CD4-positive, alpha-beta T cell treated with Interleukin-4 for 1 hour (primary cell): Measurements from ENCODE around the gene TDRD10.
"Not testable (repeated sequence)": the region's sequence is repeated elsewhere in the genome, so short reads cannot be mapped to it uniquely, and the experiment has no call there.

Source experiments
- DNase-seq, 2 donors: peaks; one replicate each; pipeline ENCODE4 v3.0.0-alpha.2; 2020 to 2022

The TDRD10 gene

DNA sequence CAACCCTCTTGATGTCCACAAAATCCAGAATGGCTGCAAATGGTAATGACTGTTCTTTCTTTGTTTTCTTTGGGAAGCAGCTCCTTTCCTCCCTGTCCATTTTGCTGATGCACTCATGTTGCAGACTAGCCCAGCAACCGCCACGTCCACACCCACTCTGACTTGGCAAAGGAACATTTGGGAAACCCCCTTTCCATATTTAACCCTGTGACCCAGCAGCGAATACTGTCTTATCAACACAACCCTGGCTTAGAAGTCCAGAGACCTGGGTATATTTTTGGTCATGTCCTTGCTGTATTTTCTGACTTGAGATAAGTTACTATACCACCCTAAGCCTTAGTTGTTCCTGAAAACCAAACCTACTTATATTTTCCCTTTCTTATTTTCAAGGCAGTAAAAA is 18.3 kb downstream of the TDRD10 start:
- DNase-seq = no peak

GRCh38 chr1:154521695-154522094 is 19.7 kb downstream of the TDRD10 start:
- DNase-seq = no peak

DNA sequence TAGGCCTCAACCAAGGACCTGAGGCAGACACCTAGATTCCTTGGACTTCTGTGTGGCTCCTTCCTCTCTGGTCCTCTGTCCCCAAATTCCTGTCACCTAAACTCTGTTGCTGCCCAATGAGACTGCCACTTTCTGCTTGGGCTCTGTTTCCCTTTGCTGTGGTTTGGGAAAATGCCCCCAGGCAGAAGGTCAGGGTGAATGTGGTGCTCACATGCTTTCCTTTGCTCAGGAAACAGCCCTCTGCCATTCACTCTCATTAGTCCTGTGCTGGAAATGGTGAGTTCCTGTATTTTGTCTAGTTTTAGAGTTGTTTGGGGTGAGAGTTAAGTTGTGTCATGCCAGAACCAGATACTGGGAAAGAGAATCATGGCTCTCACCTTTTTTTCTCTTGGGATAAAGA is 22.9 kb downstream of the TDRD10 start:
- no peak for DNase-seq

- no peak for DNase-seq
Measured at GRCh38 chr1:154527192-154527591, 25.2 kb downstream of the TDRD10 start.

DNA sequence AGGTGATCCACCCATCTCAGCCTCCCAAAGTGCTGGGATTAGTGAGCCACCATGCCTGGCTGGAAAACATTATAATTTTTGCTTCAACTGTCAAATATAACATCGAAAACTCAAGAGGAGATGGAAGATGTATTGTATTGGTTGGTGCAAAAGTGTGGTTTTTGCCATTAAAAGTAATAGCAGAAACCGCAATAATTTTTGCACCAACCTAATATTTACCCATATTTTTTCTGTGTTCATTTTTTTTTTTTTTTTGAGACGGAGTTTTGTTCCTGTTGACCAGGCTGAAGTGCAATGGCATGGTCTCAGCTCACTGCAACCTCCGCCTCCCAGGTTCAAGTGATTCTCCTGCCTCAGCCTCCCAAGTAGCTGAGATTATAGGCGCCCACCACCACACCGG is 27.3 kb downstream of the TDRD10 start:
- no peak for DNase-seq

GRCh38 chr1:154531950-154532349 is 29.9 kb downstream of the TDRD10 start:
- not testable (repeated sequence) for DNase-seq

DNA sequence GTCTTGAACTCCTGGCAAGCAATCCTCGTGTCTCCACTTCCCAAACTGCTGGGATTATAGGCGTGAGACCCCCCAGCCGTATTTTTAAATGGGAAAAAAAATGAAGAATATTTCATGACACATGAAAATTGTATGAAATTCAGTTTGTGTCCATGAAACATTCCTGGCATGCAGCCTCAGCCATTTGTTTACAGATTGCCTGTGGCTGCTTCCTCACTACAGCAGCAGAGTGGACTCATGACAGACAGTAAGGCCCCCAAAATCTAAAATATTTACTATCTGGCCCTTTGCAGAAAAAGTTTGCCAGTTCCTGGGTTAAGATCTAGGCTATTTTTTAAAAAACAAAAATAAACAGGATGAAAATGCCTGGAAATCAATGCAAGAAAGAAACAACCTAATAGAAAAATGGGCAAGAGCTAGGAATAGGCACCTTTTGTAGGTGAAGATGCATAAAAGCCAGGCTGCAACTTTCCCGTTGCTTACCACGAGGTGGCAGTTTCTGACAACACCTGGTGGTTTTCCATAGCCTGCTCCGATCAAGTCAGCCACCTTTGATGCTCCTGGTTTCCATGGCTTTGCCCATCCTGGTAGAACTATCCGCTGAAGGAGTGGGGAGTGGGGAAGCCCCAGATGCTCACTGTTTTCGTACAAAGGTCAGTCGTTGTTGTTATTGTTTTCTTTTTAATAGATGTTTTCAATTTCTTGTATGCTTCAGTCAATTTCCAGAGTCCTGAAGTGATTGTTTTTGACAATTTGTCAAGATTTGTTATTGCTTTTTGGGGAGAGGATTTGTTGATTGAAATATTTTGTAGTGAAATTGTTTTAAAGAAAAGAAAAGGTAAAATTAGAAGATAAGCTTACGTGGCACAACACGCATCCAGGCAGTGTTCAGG is 32.2 kb downstream of the TDRD10 start:
- DNase-seq = peak in 1 of 2 donors; percentile 13

GRCh38 chr1:154536570-154536969 is 34.6 kb downstream of the TDRD10 start:
- DNase-seq = no peak

- no peak for DNase-seq
Measured at GRCh38 chr1:154539486-154540483, 37.8 kb downstream of the TDRD10 start.

DNA sequence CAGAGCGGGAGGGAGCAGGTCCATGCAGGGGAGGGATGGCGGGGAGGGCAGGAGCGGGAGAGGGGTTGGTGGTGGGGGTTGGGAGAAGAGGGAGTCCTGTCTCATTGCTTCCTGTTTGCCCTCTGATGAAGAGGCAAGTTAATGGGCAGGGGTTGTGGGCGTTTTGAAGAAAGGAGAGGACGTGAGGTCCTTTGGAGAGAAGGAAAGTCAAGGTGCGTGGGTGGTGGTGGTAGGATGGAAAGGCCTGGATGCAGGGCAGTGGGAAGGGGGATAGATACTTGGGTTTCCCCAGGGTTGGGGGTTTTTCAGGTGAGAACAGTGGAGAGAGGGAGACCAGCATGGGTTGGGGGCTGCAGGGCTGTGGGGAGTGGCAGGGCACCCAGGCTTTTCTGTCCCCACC is 39.2 kb downstream of the TDRD10 start:
- no peak for DNase-seq

GRCh38 chr1:154546264-154547063 is 44.4 kb downstream of the TDRD10 start:
- DNase-seq = peak; percentile 52 to 55

- no peak for DNase-seq
Measured at GRCh38 chr1:154547105-154547732, 45.2 kb downstream of the TDRD10 start.

GRCh38 chr1:154548028-154548427 is 46.0 kb downstream of the TDRD10 start:
- no peak for DNase-seq

- DNase-seq = no peak
Measured at GRCh38 chr1:154549202-154549770, 47.3 kb downstream of the TDRD10 start.

- no peak for DNase-seq
Measured at GRCh38 chr1:154550070-154550469, 48.1 kb downstream of the TDRD10 start.

- DNase-seq = no peak
Measured at GRCh38 chr1:154550657-154551056, 48.6 kb downstream of the TDRD10 start.

- DNase-seq = no peak
Measured at GRCh38 chr1:154551474-154551873, 49.5 kb downstream of the TDRD10 start.

DNA sequence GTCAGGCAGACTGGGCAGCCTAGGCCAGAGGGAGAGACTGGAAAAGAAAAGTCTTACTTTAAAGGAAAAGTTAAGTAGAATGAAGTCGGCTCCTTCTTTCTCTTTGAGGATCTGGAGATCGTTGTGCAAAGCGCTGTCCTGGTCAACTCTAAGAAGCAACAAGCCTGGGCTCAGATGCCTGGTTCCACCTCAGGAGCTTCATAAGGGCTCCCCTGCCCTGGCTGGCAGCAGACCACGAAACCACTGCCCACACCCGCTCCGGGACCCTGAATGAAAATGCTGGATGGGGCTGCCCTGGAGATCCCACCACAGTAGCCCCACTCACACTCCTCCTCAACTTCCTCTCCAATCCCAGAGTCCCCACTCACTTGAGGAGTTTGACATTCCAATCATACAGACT is 50.0 kb downstream of the TDRD10 start:
- DNase-seq = no peak

DNA sequence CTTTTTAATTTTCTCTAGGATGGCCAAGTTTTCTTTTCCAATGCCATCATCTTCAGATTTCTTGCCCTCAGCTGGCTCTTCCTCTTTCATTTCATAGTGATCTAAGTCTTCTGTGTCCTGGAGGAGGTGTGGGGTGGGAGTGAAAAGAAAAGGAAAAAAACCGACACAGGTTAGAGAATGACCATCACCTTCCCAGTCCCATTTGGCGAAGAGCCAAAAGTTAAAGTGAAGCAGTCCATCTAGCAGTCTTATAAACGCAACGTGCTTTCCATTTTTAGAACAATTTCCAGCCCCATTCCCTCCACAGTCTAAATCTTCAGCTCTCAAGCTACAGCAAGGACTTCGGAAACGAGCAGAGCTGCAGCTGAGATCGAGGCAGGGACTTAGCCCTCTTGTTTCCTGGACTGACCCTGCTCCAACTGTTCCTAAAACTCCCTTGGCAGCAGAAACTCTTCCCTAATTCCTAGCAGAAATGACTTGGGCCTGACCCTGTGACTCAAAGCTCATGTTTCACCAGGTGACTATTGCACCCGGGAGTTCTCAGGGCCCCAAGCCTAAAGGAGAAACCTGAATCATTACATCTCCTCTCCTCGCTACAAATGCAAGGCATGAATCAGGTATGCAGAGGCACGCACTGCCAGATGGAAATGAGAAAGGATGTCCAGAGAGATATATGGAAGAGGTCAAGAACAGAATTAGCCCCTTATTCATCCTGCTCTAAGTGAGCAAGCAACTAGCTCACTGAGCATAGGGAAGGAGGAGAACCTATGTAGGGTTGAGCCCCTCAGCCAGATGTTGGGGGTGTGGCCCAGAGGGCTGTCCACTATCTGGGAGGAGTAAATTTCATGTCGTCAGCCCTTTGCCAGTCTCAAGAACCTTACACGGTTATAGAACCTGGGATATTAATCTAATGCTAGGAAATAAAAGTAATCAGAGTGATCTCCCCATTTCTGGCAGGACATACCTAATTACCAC is 51.3 kb downstream of the TDRD10 start:
- no peak for DNase-seq

GRCh38 chr1:154556422-154556821 is 54.4 kb downstream of the TDRD10 start:
- no peak for DNase-seq
